GM12878 (cell line): ENCODE results near the gene GSTA4.

Experiments
- CHD2 ChIP-seq: IDR thresholded peaks from 2 replicates; pipeline ENCODE4 v1.6.1; 2011; ENCODE audit warnings: low read depth, low read length, improper control_type of control experiment, borderline replicate concordance
- CHD4 ChIP-seq: fragments of 200-600 bp; sonication (generic); IDR thresholded peaks from 2 replicates; pipeline ENCODE4 v1.6.1; 2016; ENCODE audit warnings: mild to moderate bottlenecking

GRCh38 chr6:52965380-52965779, 29.7 kb downstream of the GSTA4 start:
- TF ChIP-seq CHD4 (no peak), CHD2 (no peak)
